Measurements from ENCODE around the gene NPRL2. TPM values are rescaled to one million over a fixed set of nuclear protein-coding genes. Genes with fewer than 3 reads are reported as not detected.

NPRL2 gene
- total and polyA plus RNA-seq, 9 of the 15 experiments (the other 6 are each of a cell fraction or from before 2014, with no cell fraction given) = 17.4 to 40.4 (median 24.4) TPM

- TF ChIP-seq ZNF668 (CRISPR knock-in tag; IDR thresholded peaks at IDR 0.05) (no peak), TRIM28 (IDR thresholded peaks at IDR 0.05) (no peak), ZBTB11 (CRISPR knock-in tag; IDR thresholded peaks at IDR 0.05) (no peak), EHMT2 (IDR thresholded peaks at IDR 0.05) (no peak), PURB (CRISPR knock-in tag; IDR thresholded peaks at IDR 0.05; ENCODE audit: low read depth) (no peak), ZNF165 (CRISPR knock-in tag; IDR thresholded peaks at IDR 0.05; ENCODE audit: borderline replicate concordance) (no peak), ZC3H4 (CRISPR knock-in tag; IDR thresholded peaks at IDR 0.05; ENCODE audit: borderline replicate concordance) (0 out of 2 replicates have a peak, but pooled peaks have one; percentile 56), EGR1 (conservative IDR thresholded peaks at IDR 0.05) (peak; percentile 95), HMGXB4 (CRISPR knock-in tag; IDR thresholded peaks at IDR 0.05) (no peak), ZNF589 (CRISPR knock-in tag; IDR thresholded peaks at IDR 0.05; ENCODE audit: low read depth) (no peak), CXXC5 (CRISPR knock-in tag; IDR thresholded peaks at IDR 0.05) (peak; percentile 95), ZNF197 (CRISPR knock-in tag; IDR thresholded peaks at IDR 0.05; ENCODE audit: low read depth) (0 out of 2 replicates have a peak, but pooled peaks have one; percentile 17), ATF6 (CRISPR knock-in tag; IDR thresholded peaks at IDR 0.05) (no peak; the same call in 1 of the 2 replicates), NCOR1 (IDR thresholded peaks at IDR 0.05) (no peak), CHAMP1 (IDR thresholded peaks at IDR 0.05) (no peak)
- TF ChIP-seq, protein P1, sequence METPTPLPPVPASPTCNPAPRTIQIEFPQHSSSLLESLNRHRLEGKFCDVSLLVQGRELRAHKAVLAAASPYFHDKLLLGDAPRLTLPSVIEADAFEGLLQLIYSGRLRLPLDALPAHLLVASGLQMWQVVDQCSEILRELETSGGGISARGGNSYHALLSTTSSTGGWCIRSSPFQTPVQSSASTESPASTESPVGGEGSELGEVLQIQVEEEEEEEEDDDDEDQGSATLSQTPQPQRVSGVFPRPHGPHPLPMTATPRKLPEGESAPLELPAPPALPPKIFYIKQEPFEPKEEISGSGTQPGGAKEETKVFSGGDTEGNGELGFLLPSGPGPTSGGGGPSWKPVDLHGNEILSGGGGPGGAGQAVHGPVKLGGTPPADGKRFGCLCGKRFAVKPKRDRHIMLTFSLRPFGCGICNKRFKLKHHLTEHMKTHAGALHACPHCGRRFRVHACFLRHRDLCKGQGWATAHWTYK (CRISPR knock-in tag; IDR thresholded peaks at IDR 0.05) = no peak
Observed at GRCh38 chr3:50337175-50337861, 13.3 kb downstream of the NPRL2 start (continued).

Measured in K562 (cell line).